HG03342 (cell line): ENCODE data around the gene HRK.

ENCODE experiments used
- ATAC-seq: cut with Tn5 transposase; IDR thresholded peaks from one replicate; pipeline ENCODE4 v1.9.1; 2021; ENCODE audit warnings: mild to moderate bottlenecking, moderate library complexity; ENCODE audit not compliant: unreplicated experiment

The HRK gene

GRCh38 chr12:116901612-116902011 is 20.4 kb upstream of the HRK start:
- no peak for ATAC-seq

DNA sequence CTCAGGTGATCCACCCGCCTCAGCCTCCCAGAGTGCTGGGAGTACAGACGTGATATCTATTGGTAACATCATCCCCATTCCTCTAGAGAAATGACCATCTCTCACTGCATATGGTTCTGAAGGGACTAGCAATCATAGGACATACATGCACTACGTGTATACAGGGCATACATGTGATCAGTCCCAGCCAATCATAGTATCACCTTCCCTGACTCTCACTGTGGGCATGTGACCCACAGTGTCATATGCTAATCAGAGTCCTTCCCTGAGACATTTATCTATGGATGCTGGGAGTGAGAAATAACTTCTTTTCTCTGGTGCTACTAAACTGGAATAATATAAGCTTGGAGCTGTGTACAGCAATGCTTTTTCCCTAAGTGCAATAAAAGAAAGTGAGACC is 17.4 kb upstream of the HRK start:
- no peak for ATAC-seq

GRCh38 chr12:116897476-116897875 is 16.2 kb upstream of the HRK start:
- no peak for ATAC-seq

DNA sequence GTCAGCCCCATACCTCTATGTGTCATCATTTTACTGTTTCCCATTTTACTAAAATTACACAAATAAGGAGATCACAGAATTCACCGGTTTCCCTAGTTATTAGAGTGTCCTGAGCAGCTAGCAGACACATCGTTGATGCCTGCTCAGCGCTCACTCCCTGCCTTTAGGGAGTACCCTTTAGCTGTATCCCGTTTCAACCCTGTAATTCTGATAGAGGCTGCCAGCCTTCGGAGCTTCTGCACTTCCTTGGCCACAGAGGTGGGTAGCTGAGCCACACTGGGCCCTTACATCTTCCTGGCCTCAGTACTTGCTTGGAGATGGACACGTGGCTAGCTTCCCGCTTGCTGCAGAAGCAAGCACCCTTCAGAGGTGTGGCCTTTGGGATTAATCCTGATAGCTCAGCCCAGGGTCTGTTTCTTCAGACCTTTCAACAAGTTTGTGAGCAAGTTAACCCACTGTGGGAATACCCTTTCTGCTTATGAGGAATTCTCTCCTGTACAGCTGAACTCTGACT is 15.2 kb upstream of the HRK start:
- ATAC-seq, result no peak

GRCh38 chr12:116894913-116895312 is 13.7 kb upstream of the HRK start:
- ATAC-seq, result no peak

GRCh38 chr12:116892349-116893140 is 11.3 kb upstream of the HRK start:
- no peak for ATAC-seq

GRCh38 chr12:116891019-116891418 is 9.8 kb upstream of the HRK start:
- no peak for ATAC-seq

DNA sequence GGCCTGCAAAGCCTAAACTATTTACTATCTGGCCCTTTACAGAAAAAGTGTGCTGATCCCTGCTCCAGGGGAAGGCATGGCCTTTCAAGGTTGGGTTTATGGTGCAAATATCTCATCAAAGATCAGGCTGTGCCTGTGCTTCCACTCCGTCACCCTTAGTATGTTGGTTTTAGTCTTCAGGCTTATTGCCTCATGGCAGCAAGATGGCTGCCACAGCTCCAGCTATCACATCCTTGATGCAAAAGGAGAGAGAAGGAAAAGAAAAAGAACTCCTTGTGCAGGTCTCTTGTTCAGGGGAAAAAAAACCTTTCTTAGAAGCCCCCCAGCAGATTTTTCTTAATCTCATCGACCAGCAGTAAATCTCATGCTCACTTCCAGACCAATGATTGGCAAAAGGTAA is 9.1 kb upstream of the HRK start:
- no peak for ATAC-seq

DNA sequence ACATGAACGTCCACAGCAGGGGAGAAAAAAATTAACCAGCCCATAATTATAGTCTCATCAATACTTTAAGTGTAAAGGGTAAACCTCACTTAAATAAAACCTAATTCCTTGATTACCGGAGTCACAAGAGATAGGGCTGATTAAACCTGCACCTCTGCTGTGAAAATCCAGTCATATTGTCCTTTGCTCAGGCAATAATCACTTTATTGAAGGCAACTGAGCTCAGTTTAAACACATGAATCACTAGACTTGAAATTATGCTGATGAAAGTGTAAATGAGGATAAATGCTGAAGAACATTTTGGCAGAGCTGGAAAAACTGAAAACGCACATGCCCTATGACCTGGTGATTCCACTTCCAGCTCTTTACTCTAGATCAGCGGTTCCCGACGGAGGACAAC is 6.7 kb upstream of the HRK start:
- ATAC-seq, result no peak

GRCh38 chr12:116887244-116887643 is 6.0 kb upstream of the HRK start:
- ATAC-seq, result no peak

DNA sequence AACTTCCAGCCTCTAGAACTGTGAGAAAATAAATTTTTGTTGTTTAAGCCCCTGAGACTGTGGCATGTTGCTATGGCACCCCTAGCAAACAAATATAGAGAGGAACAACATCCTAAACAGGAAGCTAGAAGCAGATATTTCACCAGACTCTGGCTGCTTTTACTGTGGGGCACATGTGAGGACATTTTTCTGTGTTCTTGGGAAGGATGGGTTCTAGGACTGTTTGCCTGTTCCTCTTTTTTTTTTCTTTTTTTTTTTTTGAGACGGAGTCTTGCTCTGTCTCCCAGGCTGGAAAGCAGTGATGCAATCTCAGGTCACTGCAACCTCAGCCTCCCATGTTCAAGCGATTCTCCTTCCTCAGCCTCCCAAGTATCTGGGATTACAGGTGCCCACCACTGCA is 4.2 kb upstream of the HRK start:
- ATAC-seq, result no peak

GRCh38 chr12:116884871-116885270 is 3.6 kb upstream of the HRK start:
- no peak for ATAC-seq

DNA sequence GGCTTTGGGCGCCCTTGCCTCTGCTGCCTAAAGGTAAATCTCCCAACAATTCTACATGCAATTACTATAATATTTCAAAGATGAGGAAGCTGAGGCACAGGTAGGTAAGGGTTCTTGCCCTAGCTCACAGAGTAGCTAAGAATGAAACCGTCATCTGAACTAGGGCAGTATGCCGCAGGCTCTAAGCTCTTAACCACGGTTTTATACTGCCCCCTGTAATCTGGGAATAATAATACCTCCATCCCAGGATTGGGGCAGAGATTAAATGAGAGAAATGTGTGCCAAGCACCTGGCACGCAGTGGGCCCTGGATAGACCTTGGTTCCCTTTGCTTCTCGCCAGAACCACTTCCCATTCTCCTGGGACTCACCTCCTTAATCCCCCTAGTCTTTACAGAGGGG is 1.5 kb upstream of the HRK start:
- ATAC-seq, result no peak

GRCh38 chr12:116881877-116882507 is 751 bp upstream of the HRK start:
- no peak for ATAC-seq

- ATAC-seq, result no peak
These were observed 370 bp downstream of the HRK start for GRCh38 chr12:116880817-116881324.

DNA sequence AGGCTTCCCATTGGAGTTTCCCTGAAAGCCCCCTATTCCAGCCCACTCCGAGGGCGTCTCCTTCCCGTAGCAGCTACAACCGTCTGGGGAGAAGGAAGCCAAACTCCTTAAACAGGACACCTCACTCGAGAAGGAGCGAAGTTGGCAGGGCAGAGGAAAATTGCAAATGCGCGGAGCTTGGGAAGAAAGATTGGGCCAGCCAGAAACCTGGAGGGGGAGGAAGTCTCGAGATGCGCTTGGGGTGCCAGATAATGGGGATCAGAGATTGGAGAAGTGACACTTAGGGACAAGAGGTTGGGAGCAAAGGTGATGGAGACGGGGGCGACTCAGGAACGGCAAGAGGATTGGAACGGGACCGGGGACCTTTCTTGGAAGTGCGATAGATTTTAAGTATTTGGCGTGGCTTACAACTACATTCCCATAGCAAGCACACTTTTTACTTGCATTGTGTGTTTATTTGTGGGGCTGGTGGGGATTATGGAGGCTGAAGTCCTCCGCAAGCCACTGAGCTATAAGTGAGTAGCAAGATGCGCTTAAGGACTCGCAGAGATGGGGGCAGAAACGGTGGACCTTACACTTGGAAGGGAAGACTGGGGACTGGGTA is 926 bp downstream of the HRK start:
- ATAC-seq, result no peak

DNA sequence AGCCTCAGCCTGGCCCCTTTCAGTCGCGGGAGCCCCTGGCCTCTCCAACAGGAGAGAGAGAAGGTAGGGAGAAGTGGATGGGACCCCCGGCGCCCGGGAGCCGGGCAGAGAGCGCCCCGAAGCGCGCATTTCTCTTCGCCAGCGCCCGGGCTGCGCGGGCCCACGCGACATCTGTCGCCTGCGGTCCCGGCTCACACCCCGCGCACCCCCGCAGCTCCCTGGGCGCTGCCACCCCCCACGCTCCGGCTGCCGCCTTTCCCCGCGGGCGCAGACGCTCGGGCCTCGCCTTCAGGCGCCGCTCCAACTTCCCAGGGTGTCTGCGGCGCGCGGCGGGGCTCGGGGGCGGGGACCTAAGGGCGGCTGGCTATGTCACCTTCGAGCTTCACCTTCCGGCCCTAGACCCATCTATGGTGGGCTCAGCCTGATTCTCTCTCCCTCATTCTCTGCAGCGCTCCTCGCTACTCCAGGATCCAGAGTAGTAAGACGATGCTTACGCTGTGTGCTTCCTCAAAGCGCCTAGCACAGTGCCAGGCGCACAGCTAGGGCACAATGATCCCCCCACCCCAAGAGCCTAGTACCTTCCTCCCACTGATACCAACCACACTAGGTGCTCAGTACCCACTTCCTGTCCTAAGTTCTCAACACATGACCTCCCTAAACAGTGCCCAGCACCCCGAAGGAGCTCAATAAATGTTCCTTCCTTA is 1.6 kb downstream of the HRK start:
- no peak for ATAC-seq

DNA sequence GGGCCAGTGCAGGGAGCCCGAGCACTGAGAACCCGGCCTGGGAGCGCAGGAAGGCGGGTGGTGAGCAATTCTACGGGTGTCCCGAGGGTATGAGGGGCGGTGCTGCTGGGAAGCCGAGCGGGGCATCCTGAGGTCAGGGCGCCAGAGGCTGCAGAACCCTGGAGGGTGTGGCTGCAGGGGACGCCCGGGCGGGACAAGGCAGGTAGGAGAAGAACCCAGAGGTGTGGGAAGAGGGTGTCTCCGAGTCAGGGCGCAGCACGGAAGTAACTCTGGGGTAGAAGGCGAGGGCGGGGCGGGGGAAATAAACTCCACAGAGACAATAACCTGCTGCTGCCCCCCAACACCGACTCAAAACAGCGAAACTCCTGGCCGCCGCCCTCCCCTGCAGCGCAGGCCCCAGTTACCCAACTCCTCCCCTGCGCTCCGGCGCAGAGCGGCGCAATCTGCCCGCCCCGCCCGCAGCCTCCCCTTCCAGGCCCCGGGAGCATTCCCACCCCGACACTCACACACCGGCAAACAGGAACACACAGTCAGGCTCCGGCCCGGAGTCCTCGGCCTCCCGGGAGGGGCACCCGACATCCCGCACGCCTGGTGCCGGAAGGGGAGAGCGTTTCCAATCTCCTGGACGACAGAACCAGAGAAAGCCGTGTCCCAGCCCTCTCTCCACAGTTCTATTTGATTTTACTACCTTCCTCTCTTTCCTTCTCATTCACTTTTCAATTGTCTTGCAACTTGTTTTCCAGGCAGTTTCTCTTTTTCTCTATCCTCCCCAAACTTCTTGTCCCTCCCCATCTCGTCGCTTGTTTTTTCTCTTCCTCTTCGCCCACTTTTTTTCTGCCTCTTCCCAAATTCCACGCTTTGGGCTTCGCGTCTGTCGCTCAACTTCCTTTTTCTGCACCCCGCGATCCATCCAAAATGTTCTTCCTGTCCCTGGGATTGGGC is 2.4 kb downstream of the HRK start:
- ATAC-seq, result no peak

DNA sequence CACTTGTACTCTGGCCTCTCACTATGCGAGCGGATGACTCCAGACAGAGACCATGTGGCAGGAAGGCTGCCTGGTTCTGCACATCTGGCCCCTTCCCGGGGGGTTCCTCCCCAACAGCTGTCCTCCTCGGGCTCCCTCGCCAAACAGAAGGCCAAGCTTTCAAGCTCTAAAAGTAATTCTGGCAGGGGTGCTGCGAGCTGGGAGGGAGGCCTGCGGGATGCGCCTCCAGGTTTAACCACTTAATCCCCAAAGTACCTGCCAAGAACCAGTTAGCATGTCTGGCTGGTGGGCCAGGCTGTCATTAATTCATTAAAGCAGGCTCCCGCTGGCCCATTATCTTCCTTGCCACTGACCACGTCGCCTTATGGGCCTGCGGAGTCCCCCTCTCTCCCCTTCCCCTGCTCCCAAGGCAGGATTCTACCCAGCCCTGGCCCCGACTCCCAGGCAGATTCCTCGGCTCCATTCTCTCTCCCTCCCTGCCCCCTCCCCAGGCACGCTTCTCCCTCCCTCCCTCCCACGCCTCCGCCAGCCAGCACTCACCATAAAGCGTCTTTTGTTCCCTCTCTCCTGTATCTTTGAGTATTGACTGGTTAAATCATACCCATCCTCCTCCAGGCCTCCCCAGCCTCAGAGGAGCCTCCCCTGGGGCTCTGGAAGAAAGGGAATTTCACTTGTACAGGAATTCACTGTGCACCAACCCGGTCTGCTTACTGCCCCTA is 4.9 kb downstream of the HRK start:
- no peak for ATAC-seq
